Measurements from ENCODE around the gene CACNA1C. TPM values are rescaled to one million over a fixed set of nuclear protein-coding genes. Genes with fewer than 3 reads are reported as not detected.

The CACNA1C gene
- total and polyA plus RNA-seq, 10 of the 15 experiments (the other 5 are each of a cell fraction or from before 2014, with no cell fraction given), result under 0.01 to 0.15 (median 0.09) TPM; not detected in 5

- WGBS (ENCODE audit: insufficient coverage, insufficient replicate concordance, low lambda C conversion rate, missing lambda C conversion rate), result 42% methylated on average over 12 of the region's 12 CpGs
- ChIA-PET POLR2A (no interaction called here), RAD21 (ENCODE audit: unreplicated experiment) (no interaction called here), CTCF (interaction anchor here (1.0 kb wide), 1 partner anchor 204 kb away, joined by 3 read pairs; no protein-coding TSS in a partner anchor), SMC1A (ENCODE audit: uncharacterized antibody, unreplicated experiment) (no interaction called here)
- Histone ChIP-seq H3K27me3 (replicated peaks in 1 of 2; ENCODE audit: control insufficient read depth in 2 of 2, insufficient read depth in 2 of 2, low read length in 1 of 2) (peaks cover 2 to 4% of the 10 kb centered on the region in 2 experiments; a peak in 3 of 4 replicates), H2AFZ (ENCODE audit: control insufficient read depth, low read depth, low read length) (no peak overlapping the region), H3K36me3 (ENCODE audit: control insufficient read depth in 2 of 2, insufficient read depth in 2 of 2, low read length in 1 of 2) (no peaks in the 10 kb centered on the region), H3K79me2 (ENCODE audit: control insufficient read depth, insufficient read depth, low read length) (no peaks in the 10 kb centered on the region), H3K4me3 (no peak overlapping the region), H3K4me1 (ENCODE audit: control insufficient read depth, insufficient read depth, low read length) (no peaks in the 10 kb centered on the region), H3K27ac (ENCODE audit: control insufficient read depth, insufficient read depth) (no peak overlapping the region), H3K4me2 (ENCODE audit: control insufficient read depth, insufficient read depth) (no peak overlapping the region), H4K20me1 (ENCODE audit: control insufficient read depth, insufficient read depth) (no peaks in the 10 kb centered on the region), H3K9ac (ENCODE audit: control insufficient read depth, insufficient read depth, low read length) (no peak overlapping the region), H3K9me3 (replicated peaks; ENCODE audit: control insufficient read depth, insufficient read depth, low read length) (no peaks in the 10 kb centered on the region)
- intact Hi-C loops (cut with micrococcal nuclease; ENCODE audit: unreplicated experiment) (loop anchor here (10.0 kb wide), 1 partner anchor 292 kb away; no protein-coding TSS in a partner anchor), in situ Hi-C loops (cut with MboI) (loop anchor here (10.0 kb wide), 2 partner anchors 532 to 942 kb away; partner anchors contain the start of gene CACNA1C)
- no peak for DNase-seq (ENCODE audit: low read depth, low spot score)
- ATAC-seq, result no peak
- TF ChIP-seq ZNF622 (IDR thresholded peaks at IDR 0.05) (no peak), POU2F2 (IDR thresholded peaks at IDR 0.05; ENCODE audit: borderline replicate concordance, low read depth, low read length) (no peak), NFYB (IDR thresholded peaks at IDR 0.05; ENCODE audit: insufficient read depth, low read depth, low read length) (no peak), E2F4 (IDR thresholded peaks at IDR 0.05; ENCODE audit: low read depth, low read length) (no peak), EZH2 (IDR thresholded peaks at IDR 0.05; ENCODE audit: borderline replicate concordance, control insufficient read depth, low read depth, low read length) (no peak), ZBTB4 (CRISPR knock-in tag; IDR thresholded peaks at IDR 0.05) (no peak), NBN (IDR thresholded peaks at IDR 0.05) (no peak), SUPT20H (IDR thresholded peaks at IDR 0.05; ENCODE audit: borderline replicate concordance, control insufficient read depth, low read depth, low read length) (no peak)
- BruUV-seq (replicated peaks), result no TSS peak
- no peak for FAIRE-seq
Measured at GRCh38 chr12:2586156-2587038, 533.6 kb downstream of the CACNA1C start.

Data from GM12878 (cell line).